ENCODE measurements around the gene NDRG4.

- no peak for TF ChIP-seq MYC (CRISPR knock-in tag; IDR thresholded peaks at IDR 0.05; ENCODE audit: borderline replicate concordance)
- no peak for TF ChIP-seq ARID5B (CRISPR knock-in tag; IDR thresholded peaks at IDR 0.05)
- TF ChIP-seq ZNF280D (CRISPR knock-in tag; IDR thresholded peaks at IDR 0.05), result no peak
- no peak for TF ChIP-seq MAZ (IDR thresholded peaks at IDR 0.05; ENCODE audit: borderline replicate concordance, low read depth, low read length)
- no peak for TF ChIP-seq MAZ (CRISPR knock-in tag; IDR thresholded peaks at IDR 0.05; ENCODE audit: low read depth)
- TF ChIP-seq NR0B2 (CRISPR knock-in tag; IDR thresholded peaks at IDR 0.05), result no peak
- TF ChIP-seq EZH2 (conservative IDR thresholded peaks at IDR 0.05; ENCODE audit: low read depth, low read length), result no peak
These were observed 35.2 kb downstream of the NDRG4 start for GRCh38 chr16:58535100-58535499.
